ENCODE data around the gene SEPTIN1. TPM values are rescaled to one million over a fixed set of nuclear protein-coding genes. Genes with fewer than 3 reads are reported as not detected.
A peak's percentile ranks its signal among the peaks of the same experiment; 100 is the strongest.

SEPTIN1 gene
- 1.5 and 2.0 TPM in 2 replicates for total RNA-seq
- long read RNA-seq, result 0 reads

DNA sequence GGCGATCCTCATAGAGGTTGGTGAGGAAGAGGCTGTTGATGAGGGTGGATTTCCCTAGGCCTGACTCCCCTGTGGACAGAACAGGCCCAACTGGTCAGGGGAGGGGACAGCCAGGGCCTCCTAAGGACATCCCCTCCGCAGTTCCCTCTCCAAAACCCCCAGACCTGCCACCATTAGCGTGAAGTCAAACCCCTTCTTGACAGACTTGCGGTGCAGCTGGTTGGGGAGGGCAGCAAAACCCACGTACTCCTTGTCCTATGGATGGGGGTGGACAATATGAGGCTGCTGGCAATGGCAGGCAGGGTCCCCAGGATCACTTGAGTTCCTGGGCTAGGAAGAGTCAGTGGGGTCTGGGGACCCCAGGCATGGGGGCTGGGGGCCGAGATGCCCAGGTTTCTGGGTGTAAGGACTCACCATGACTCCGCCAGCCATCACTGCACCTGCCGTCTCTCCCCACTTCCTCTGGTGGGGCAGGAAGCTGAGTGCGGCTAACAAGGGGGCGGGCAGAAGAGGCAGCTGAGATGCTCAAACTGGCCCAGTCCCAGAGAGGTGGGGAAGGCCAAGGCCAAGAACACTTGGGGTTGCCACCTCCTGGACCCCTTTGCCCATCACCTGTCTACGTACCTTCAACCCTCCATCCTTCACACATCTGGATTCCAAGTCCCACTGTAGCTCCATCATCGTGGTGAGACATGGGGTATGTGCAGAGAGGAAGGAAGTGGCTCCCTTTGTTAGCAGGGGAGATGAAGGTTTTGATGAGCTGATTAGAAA lies at the start of gene SEPTIN1:
Gene SEPTIN1 (minus strand): TSS at position 451 of the 771 bp plus-strand sequence. CDS start 19 bp downstream, at position 432.
- Mint-ChIP-seq H3K4me3 (ENCODE audit: unreplicated experiment) (no peak within 1 kb of the TSS), H3K27me3 (ENCODE audit: unreplicated experiment) (no peaks in the 10 kb centered on the region), H3K36me3 (ENCODE audit: unreplicated experiment) (no peaks in the 10 kb centered on the region), H3K27ac (ENCODE audit: unreplicated experiment) (no peak within 1 kb of the TSS), H3K9me3 (ENCODE audit: unreplicated experiment) (no peaks in the 10 kb centered on the region), H3K4me1 (ENCODE audit: unreplicated experiment) (peaks cover 26% of the 10 kb centered on the region)
- no peak for TF ChIP-seq CTCF (IDR thresholded peaks at IDR 0.05)
- no peak for DNase-seq (ENCODE audit: extremely low spot score, unreplicated experiment)

DNA sequence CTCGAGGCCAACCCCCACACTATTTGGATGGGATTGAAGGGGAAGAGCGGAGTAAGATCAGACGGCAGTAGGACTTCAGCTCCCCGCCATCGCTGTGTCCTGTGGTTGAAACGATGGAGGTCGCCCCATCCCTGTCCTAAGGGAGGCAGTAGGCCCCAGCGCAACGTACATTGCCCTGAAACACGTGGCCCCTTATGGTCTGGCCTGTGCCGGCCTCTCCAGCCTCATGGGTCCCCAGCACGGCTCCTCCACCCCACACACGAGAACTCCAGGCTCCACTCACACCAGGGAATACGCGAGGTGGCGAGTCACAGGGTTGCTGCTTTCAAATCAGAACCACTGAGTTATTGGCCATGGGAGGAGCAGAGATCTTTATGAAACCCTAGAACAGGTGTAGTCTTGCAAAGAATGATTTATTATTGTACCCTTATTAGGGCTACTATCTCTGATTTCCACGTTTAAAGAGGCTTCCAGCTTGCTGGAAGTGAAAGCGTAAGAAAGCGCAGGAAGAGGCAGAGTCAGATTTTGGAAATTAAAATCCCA lies 48.1 kb upstream of the SEPTIN1 start:
- no peak for DNase-seq (ENCODE audit: extremely low spot score, unreplicated experiment)
- Mint-ChIP-seq H3K36me3 (ENCODE audit: unreplicated experiment) (peaks cover 5% of the 10 kb centered on the region), H3K4me1 (ENCODE audit: unreplicated experiment) (peaks cover 12% of the 10 kb centered on the region), H3K9me3 (ENCODE audit: unreplicated experiment) (no peaks in the 10 kb centered on the region), H3K27ac (ENCODE audit: unreplicated experiment) (no peak overlapping the region), H3K27me3 (ENCODE audit: unreplicated experiment) (peaks cover 18% of the 10 kb centered on the region), H3K4me3 (ENCODE audit: unreplicated experiment) (no peak overlapping the region)
- peak; percentile 25 for TF ChIP-seq CTCF (IDR thresholded peaks at IDR 0.05)

DNA sequence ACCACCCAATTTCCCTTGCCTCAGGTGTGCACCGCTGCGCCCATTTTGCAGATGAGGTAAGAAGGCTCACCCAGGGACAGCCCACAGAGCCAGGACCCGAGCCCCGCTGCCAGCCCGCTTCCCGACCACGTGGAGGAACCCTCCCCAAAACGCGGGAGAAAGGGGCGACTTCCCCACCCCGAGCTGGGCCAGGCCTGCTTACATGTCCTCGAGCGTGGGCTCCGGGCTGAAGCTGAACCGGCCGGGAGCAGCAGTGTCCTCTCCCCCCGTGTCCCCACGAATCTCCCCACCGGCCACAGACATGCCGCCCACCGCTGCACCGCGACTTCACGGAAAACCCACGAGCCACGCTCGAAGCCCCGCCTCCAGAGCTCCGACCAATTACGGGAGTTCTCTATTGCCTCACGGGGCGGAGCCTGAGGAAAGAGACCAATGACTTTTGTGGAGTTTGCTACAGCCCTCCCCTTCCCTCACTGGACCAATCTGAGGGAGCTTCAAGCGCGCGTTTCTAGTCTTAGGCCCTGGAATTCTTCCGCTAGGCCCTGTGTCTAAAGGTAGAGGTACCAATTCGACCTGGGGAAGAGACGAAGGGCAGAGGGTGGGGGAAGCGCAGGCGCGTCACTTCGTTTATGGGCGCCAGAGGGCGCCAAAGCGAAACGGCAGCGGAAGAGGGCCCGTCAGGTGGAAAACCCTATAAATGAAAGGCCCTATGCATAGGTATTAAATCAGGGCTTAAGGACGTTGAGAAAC lies 47.5 kb upstream of the SEPTIN1 start, which contains the start of gene DCTPP1:
Gene DCTPP1 (minus strand): TSS at position 353 of the 750 bp plus-strand sequence. CDS start 50 bp downstream, at position 303.
- H3K4me1 Mint-ChIP-seq (ENCODE audit: unreplicated experiment), result peaks cover 12% of the 10 kb centered on the region
- DNase-seq (ENCODE audit: extremely low spot score, unreplicated experiment), result peak; percentile 97
- peak; percentile 80 for TF ChIP-seq CTCF (IDR thresholded peaks at IDR 0.05)
- peaks cover 5% of the 10 kb centered on the region for H3K36me3 Mint-ChIP-seq (ENCODE audit: unreplicated experiment)
- H3K4me3 Mint-ChIP-seq (ENCODE audit: unreplicated experiment), result no peak within 1 kb of the TSS
- H3K27me3 Mint-ChIP-seq (ENCODE audit: unreplicated experiment), result peaks cover 16% of the 10 kb centered on the region
- H3K9me3 Mint-ChIP-seq (ENCODE audit: unreplicated experiment), result no peaks in the 10 kb centered on the region
- H3K27ac Mint-ChIP-seq (ENCODE audit: unreplicated experiment), result no peak within 1 kb of the TSS

DNA sequence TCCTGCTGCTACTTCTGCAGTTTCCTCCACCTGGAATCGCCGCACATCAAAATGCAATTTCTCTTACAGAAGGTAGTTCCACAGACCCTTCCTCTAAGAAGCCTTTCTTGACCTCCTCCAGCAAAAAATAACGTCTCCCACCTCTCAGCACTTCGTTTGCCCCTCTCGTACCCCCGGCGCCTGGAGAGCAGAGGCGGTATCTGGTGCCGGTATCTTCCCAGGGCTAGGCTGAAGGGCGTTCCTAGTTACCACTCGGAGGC lies 47.0 kb upstream of the SEPTIN1 start:
- Mint-ChIP-seq H3K27ac (ENCODE audit: unreplicated experiment) (no peak overlapping the region), H3K4me1 (ENCODE audit: unreplicated experiment) (peaks cover 12% of the 10 kb centered on the region), H3K4me3 (ENCODE audit: unreplicated experiment) (no peak overlapping the region), H3K36me3 (ENCODE audit: unreplicated experiment) (peaks cover 5% of the 10 kb centered on the region), H3K27me3 (ENCODE audit: unreplicated experiment) (peaks cover 11% of the 10 kb centered on the region), H3K9me3 (ENCODE audit: unreplicated experiment) (no peaks in the 10 kb centered on the region)
- no peak for DNase-seq (ENCODE audit: extremely low spot score, unreplicated experiment)
- TF ChIP-seq CTCF (IDR thresholded peaks at IDR 0.05), result no peak

DNA sequence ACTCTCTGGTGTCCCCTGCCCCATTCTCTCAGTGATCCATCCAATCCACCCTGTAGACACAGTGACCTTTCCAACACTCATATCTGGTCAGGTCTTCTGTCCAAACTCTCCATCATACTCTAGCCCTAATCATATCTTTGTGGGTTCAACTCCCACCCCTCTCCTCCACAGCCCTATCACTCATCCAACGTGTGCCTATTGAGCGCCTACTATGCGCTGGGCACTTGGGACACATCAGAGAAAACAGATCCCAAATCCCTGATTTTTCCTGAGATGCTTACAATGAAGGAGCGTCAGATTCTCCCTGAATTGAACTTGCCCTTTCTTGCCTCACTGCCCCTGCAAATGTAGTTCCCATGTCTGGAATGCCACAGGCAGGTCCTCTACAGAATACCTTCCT lies 45.7 kb upstream of the SEPTIN1 start:
- H3K4me3 Mint-ChIP-seq (ENCODE audit: unreplicated experiment), result no peak overlapping the region
- H3K27me3 Mint-ChIP-seq (ENCODE audit: unreplicated experiment), result peaks cover 2% of the 10 kb centered on the region
- no peak for DNase-seq (ENCODE audit: extremely low spot score, unreplicated experiment)
- peaks cover 12% of the 10 kb centered on the region for H3K4me1 Mint-ChIP-seq (ENCODE audit: unreplicated experiment)
- peaks cover 10% of the 10 kb centered on the region for H3K36me3 Mint-ChIP-seq (ENCODE audit: unreplicated experiment)
- no peak overlapping the region for H3K27ac Mint-ChIP-seq (ENCODE audit: unreplicated experiment)
- TF ChIP-seq CTCF (IDR thresholded peaks at IDR 0.05), result no peak
- no peaks in the 10 kb centered on the region for H3K9me3 Mint-ChIP-seq (ENCODE audit: unreplicated experiment)

All from osteocyte (in vitro differentiated cells).